ENCODE results near the gene OR2T2. TPM values are rescaled to one million over a fixed set of nuclear protein-coding genes. Genes with fewer than 3 reads are reported as not detected.
"Not testable (repeated sequence)": the region's sequence is repeated elsewhere in the genome, so short reads cannot be mapped to it uniquely, and the experiment has no call there.

Gene OR2T2
- polyA plus RNA-seq, 3 donors, result 0.06 TPM; not detected in 2

DNA sequence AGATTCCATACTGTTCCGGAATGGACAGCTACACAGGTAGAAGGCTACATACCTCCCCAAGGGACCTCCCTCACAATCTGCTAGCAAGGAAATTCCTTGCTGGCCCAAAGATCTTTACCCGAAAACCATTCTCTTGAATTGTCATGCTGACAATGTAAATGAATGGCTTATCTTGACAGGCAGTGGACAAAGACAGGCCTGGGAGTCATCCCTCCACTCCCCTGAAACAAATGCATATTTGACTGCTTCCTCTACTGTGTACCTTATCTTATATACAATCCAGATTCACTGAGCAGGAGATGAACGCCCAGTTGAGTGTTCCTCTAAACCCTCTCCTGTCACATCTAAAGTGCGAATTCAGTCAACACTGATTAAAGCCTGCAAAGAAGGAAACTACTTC lies 834 bp upstream of the OR2T2 start:
- not testable (repeated sequence) for DNase-seq (ENCODE audit: extremely low read depth in 1 of 11, low read depth in 9 of 11, low spot score in 4 of 11)

DNA sequence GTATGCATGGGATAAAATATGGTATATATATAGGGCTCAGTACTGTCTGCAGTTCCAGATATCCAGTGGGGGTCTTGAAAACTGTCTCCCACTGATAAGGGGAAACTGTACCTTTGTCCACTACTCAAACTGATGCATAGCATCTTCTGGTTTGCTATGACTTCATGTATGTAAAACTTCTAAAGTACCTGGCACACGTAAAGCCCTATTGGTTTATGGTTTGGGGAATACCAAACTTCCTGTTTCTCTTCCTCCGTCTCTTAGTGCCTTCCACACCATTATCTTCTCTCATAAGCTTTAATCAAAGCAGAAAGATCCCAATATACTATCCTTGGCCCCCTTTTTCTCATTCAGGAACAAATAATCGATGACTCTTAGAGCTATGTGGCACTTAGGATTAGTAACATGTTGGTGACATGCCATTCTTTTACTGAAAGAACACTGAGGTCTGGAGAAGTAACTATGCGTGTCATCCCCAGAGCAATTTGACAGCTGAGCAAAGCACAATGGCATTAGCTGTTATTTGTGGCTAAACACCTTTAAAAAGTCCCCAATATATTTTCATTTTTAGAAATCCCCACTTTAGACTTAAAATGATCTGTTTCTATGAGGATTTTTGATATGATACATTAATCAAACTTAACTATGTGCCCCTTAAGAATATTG lies 3.1 kb downstream of the OR2T2 start:
- not testable (repeated sequence) for DNase-seq (ENCODE audit: extremely low read depth in 1 of 11, low read depth in 9 of 11, low spot score in 4 of 11)

GRCh38 chr1:248449821-248450465 lies 4.5 kb downstream of the OR2T2 start:
- not testable (repeated sequence) for DNase-seq (ENCODE audit: extremely low read depth in 1 of 11, low read depth in 9 of 11, low spot score in 4 of 11)

DNA sequence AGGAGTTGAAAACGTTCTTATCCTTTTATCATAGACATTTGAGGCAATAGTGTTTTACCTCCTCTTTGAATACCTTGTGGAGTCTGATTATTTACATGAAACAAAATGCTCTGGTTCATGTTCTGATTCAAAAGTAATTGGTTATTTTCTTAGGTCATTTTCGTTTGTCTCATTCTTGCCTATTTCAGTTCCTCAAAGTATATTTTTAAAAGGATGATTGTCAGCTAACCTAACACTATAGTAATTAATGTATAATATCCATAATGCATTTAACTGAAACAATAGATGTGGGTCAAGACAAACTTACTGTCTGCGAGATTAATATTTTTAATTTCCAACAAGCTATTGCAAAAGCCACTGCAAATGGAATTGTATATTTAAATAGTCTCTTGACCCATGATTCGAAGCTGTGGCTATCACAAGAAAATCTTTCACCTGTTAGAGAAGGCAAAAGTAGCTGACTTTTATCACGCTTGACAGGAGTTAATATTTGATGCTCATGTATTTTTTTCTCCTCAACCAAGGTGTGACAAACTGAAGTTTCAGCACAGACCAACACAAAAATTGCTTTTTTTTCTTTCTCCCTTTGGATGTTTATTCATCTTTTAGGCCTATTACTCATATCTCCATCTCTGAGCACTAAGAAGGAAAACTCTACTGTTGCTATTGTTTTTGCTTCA lies 5.2 kb downstream of the OR2T2 start:
- DNase-seq (ENCODE audit: extremely low read depth in 1 of 11, low read depth in 9 of 11, low spot score in 4 of 11), result not testable (repeated sequence)

- not testable (repeated sequence) for DNase-seq (ENCODE audit: extremely low read depth in 1 of 11, low read depth in 9 of 11, low spot score in 4 of 11)
Observed at GRCh38 chr1:248453619-248454018, 8.2 kb downstream of the OR2T2 start.

GRCh38 chr1:248455045-248455444 lies 9.6 kb downstream of the OR2T2 start:
- not testable (repeated sequence) for DNase-seq (ENCODE audit: extremely low read depth in 1 of 11, low read depth in 9 of 11, low spot score in 4 of 11)

DNA sequence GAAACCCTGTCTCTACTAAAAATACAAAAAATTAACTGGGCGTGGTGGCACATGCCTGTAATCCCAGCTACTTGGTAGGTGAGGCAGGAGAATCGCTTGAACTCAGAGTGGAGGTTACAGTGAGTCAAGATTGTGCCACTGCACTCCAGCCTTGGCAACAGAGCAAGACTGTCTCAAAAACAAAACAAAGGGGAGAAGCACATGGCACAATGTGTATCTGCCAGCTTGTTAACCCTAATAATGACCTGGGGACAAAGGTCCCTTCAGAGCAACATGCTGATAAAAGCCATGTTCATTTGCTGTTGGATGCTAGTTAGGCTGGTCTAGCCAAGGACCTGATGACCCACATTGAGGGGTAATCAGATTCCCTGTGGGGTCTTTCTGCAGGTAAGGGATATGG lies 11.2 kb downstream of the OR2T2 start:
- DNase-seq (ENCODE audit: extremely low read depth in 1 of 11, low read depth in 9 of 11, low spot score in 4 of 11), result not testable (repeated sequence)

GRCh38 chr1:248459117-248459516 lies 13.7 kb downstream of the OR2T2 start:
- DNase-seq (ENCODE audit: extremely low read depth in 1 of 11, low read depth in 9 of 11, low spot score in 4 of 11), result not testable (repeated sequence)

GRCh38 chr1:248471154-248471553 lies 25.7 kb downstream of the OR2T2 start:
- no peak for DNase-seq (ENCODE audit: extremely low read depth in 1 of 11, low read depth in 9 of 11, low spot score in 4 of 11)

DNA sequence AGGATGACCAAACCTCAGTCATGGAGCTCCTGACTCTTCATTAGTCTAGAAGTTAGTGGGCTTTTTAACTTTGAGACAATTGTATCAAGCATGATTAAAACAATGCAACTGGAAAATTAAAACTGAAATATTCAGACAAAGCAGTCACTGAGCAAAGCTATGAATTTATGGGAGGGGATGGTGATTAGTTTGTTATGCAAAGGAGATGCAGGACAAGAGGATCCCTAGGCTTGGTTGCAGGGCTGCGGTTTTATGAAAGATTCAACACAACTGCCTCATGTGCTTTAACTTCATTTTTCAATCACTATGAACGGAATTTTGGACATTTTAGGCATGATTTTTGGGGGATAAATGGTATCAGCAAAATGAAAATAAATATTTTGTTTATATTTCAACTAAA lies 26.7 kb downstream of the OR2T2 start:
- not testable (repeated sequence) for DNase-seq (ENCODE audit: extremely low read depth in 1 of 11, low read depth in 9 of 11, low spot score in 4 of 11)

DNA sequence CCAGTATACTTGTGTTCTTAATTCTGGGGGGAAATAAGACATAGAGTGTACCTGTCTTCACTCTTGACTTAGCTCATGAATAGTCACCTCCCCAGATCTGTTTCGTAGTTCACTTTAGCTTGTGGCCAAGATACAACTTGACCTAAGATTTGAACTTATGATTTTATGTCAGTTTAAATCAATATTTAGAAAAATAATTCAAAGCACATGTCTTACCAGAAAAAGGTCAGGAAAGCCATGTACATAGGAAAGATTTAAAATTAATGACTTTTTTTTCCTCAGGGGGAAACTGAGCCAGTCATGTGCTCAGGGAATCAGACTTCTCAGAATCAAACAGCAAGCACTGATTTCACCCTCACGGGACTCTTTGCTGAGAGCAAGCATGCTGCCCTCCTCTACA lies 27.6 kb downstream of the OR2T2 start, which contains the start of gene OR2T3:
TSS of gene OR2T3 (plus strand) at position 301 of the 400 bp plus-strand sequence. CDS start at position 301, 0 bp downstream.
- DNase-seq (ENCODE audit: extremely low read depth in 1 of 11, low read depth in 9 of 11, low spot score in 4 of 11), result not testable (repeated sequence)

- DNase-seq (ENCODE audit: extremely low read depth in 1 of 11, low read depth in 9 of 11, low spot score in 4 of 11), result not testable (repeated sequence)
Observed at GRCh38 chr1:248475660-248476059, 30.2 kb downstream of the OR2T2 start.

GRCh38 chr1:248481686-248482579 lies 36.5 kb downstream of the OR2T2 start:
- DNase-seq (ENCODE audit: extremely low read depth in 1 of 11, low read depth in 9 of 11, low spot score in 4 of 11), result not testable (repeated sequence)

- DNase-seq (ENCODE audit: extremely low read depth in 1 of 11, low read depth in 9 of 11, low spot score in 4 of 11), result not testable (repeated sequence)
Observed at GRCh38 chr1:248488289-248488688, 42.9 kb downstream of the OR2T2 start, which contains the start of gene OR2T5. TSS of gene OR2T5 (plus strand) at chr1:248488589. CDS start at chr1:248488589, 0 bp downstream.

DNA sequence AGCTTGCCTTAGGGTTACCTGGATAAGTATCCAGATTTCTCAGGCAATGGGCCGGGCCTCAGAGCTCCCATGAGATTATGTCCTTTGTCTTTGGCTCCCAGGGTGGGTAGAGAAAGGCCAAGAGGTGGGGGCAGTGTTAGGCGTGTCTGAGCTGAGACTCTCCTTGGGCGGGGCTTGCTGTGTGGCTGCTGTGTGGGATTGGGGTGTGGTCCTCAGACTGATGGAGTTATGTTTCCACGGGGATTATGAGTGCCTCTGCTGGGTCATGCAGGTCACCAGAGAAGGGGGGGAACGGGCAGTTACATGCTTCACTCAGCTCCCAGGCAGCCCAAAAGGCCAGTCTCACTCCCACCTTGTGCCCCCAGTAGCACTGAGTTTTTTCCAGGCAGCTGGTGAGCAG lies 51.2 kb downstream of the OR2T2 start:
- DNase-seq (ENCODE audit: extremely low read depth in 1 of 11, low read depth in 9 of 11, low spot score in 4 of 11), result not testable (repeated sequence)

DNA sequence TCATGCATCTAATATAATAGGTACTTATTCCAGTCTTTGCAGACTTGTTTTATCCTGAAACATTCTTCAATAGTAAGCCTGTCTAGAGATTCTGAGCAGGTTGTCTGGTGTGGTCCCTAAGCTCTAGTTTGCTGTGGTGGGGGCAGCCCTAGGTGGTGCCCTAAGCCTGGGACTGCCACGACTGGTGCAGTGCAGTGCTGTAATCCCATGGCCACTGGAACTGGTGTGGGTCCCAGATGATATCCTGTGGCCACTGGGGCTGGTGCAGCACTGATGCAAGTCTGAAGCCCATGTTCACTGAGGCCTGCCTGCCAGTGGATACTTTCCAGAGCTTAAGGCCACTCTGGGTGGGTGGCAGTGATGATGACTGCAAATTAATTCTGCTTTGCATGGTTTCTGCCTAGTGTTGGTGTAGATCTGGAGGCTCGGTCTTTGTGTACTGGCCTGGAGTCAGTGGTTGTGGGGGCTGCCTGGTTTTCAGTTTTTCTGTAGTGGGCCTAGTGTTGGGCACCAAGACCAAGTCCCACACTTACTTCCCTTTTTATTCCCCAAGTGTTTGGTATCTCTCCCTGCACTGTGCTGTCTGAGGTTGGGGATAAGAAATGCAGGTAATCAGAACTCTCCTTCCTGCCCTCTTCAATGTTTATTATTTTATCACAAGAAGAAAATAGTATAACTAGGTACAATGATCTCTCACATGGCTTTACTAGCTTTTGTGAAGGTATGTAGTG lies 55.0 kb downstream of the OR2T2 start:
- not testable (repeated sequence) for DNase-seq (ENCODE audit: extremely low read depth in 1 of 11, low read depth in 9 of 11, low spot score in 4 of 11)

Data from renal cortex interstitium (tissue), 11 donors.